HepG2 (cell line): ENCODE results near the gene AGRP. TPM values are rescaled to one million over a fixed set of nuclear protein-coding genes. Genes with fewer than 3 reads are reported as not detected.

Experiments
- GZF1 ChIP-seq: sonication (generic); formaldehyde crosslinking; IDR thresholded peaks from 2 replicates; pipeline ENCODE4 v1.5.1; 2020; ENCODE audit warnings: mild to moderate bottlenecking, missing genetic modification reagents
- HNF1B ChIP-seq: sonication (generic); formaldehyde crosslinking; IDR thresholded peaks from 2 replicates; pipeline ENCODE4 v1.5.1; 2020; ENCODE audit warnings: mild to moderate bottlenecking, moderate library complexity, missing genetic modification reagents
- NR1H2 ChIP-seq: sonication (generic); formaldehyde crosslinking; IDR thresholded peaks from 2 replicates; pipeline ENCODE4 v1.8.1; 2022; ENCODE audit warnings: low read depth, missing genetic modification reagents, borderline replicate concordance
- NR2F1 ChIP-seq, 2 experiments: fragments of 450-650 bp in 1 of 2; formaldehyde crosslinking in 1 of 2; IDR thresholded peaks; 2 replicates each; pipeline versions ENCODE4 v1.5.0 to v1.6.1; 2016 to 2020; ENCODE audit warnings: mild to moderate bottlenecking in 1 of 2, missing compliant biosample characterization in 1 of 2, missing genetic modification reagents in 1 of 2, moderate library complexity in 1 of 2
- PAX8 ChIP-seq: sonication (generic); formaldehyde crosslinking; IDR thresholded peaks from 2 replicates; pipeline ENCODE4 v1.8.0; 2022; ENCODE audit warnings: mild to moderate bottlenecking, missing genetic modification reagents, borderline replicate concordance
- SOX6 ChIP-seq, 2 experiments: fragments of 450-650 bp in 1 of 2; sonication (generic) in 1 of 2; formaldehyde crosslinking in 1 of 2; IDR thresholded peaks; 2 replicates each; pipeline versions ENCODE4 v1.4.0 to v1.6.1; 2017 to 2020; ENCODE audit warnings: antibody characterized with exemption in 1 of 2, mild to moderate bottlenecking in 1 of 2, missing genetic modification reagents in 1 of 2
- STAT5B ChIP-seq: sonication (generic); formaldehyde crosslinking; IDR thresholded peaks from 2 replicates; pipeline ENCODE4 v1.4.0; 2020; ENCODE audit warnings: missing genetic modification reagents
- ZBTB10 ChIP-seq: sonication (generic); formaldehyde crosslinking; IDR thresholded peaks from 2 replicates; pipeline ENCODE4 v1.4.0; 2020; ENCODE audit warnings: missing genetic modification reagents, borderline replicate concordance
- ZBTB37 ChIP-seq: sonication (generic); formaldehyde crosslinking; IDR thresholded peaks from 2 replicates; pipeline ENCODE4 v1.4.0; 2020; ENCODE audit warnings: mild to moderate bottlenecking, missing genetic modification reagents
- ZFP36 ChIP-seq: fragments of 150-350 bp; IDR thresholded peaks from 2 replicates; pipeline ENCODE4 v1.6.1; 2018; ENCODE audit warnings: borderline replicate concordance, low read length, low read depth; ENCODE audit not compliant: partially characterized antibody
- ZNF510 ChIP-seq: sonication (generic); formaldehyde crosslinking; IDR thresholded peaks from 2 replicates; pipeline ENCODE4 v1.4.0; 2020; ENCODE audit warnings: low read depth, mild to moderate bottlenecking, missing genetic modification reagents
- ZNF607 ChIP-seq: sonication (generic); formaldehyde crosslinking; IDR thresholded peaks from 2 replicates; pipeline ENCODE4 v1.5.1; 2020; ENCODE audit warnings: missing genetic modification reagents, mild to moderate bottlenecking, borderline replicate concordance
- ZNF619 ChIP-seq: sonication (generic); formaldehyde crosslinking; IDR thresholded peaks from 2 replicates; pipeline ENCODE4 v1.4.0; 2020; ENCODE audit warnings: mild to moderate bottlenecking, missing genetic modification reagents
- ZNF629 ChIP-seq: sonication (generic); formaldehyde crosslinking; conservative IDR thresholded peaks from 2 replicates; pipeline ENCODE4 v1.5.0; 2020; ENCODE audit warnings: missing genetic modification reagents
- ZNF703 ChIP-seq: sonication (generic); formaldehyde crosslinking; IDR thresholded peaks from 2 replicates; pipeline ENCODE4 v1.5.1; 2020; ENCODE audit warnings: missing genetic modification reagents, mild to moderate bottlenecking, moderate library complexity, borderline replicate concordance
- polyA plus RNA-seq, 8 experiments: library from polyadenylated mRNA; depleted of rRNA in 3 of 8; stranded (reverse) in 7 of 8; unstranded in 1 of 8; fragments of >200 nt; fragmentation: Illumina TruSeq in 4 of 8; extraction: Trizol in 4 of 8; gene quantifications; 2 replicates each; pipeline versions ENCODE4 v1.2.1 to v1.2.3, GENCODE V29; 2011 to 2016; ENCODE audit warnings: low read depth in 4 of 8, missing spikeins in 1 of 8, mixed read lengths in 1 of 8; ENCODE audit not compliant: insufficient read depth in 1 of 8
- total RNA-seq, 5 experiments: library from RNA; depleted of rRNA; stranded (reverse); fragments of >200 nt; fragmentation: Illumina TruSeq; extraction: Trizol; gene quantifications; 2 replicates each; pipeline ENCODE4 v1.2.3, GENCODE V29; 2016; ENCODE audit warnings: low read depth in 1 of 5
- TF ChIP-seq, protein P1 (sequence below): sonication (generic); formaldehyde crosslinking; IDR thresholded peaks from 2 replicates; pipeline ENCODE4 v1.5.0; 2020; ENCODE audit warnings: missing genetic modification reagents
- TF ChIP-seq, protein P2 (sequence below): sonication (generic); formaldehyde crosslinking; IDR thresholded peaks from 2 replicates; pipeline ENCODE4; 2020; ENCODE audit warnings: missing genetic modification reagents, mild to moderate bottlenecking, borderline replicate concordance

Gene AGRP
- total and polyA plus RNA-seq, 2 of the 13 experiments (the other 11 are each of a cell fraction or from before 2014, with no cell fraction given) = not detected

- TF ChIP-seq ZFP36 (no peak), ZNF629 (CRISPR knock-in tag) (no peak), STAT5B (0 out of 2 replicates have a peak, but pooled peaks have one; percentile 24), ZNF619 (CRISPR knock-in tag) (peak; percentile 96), ZNF510 (CRISPR knock-in tag) (peak; percentile 74; the same call in 1 of the 2 replicates), PAX8 (CRISPR knock-in tag) (0 out of 2 replicates have a peak, but pooled peaks have one; percentile 30), NR2F1 (CRISPR knock-in tag; IDR thresholded peaks at IDR 0.05) (no peak), ZNF703 (CRISPR knock-in tag) (peak; percentile 92; the same call in 1 of the 2 replicates), HNF1B (peak; percentile 94), GZF1 (CRISPR knock-in tag) (peak; percentile 4; the same call in 1 of the 2 replicates), ZNF607 (CRISPR knock-in tag) (peak; percentile 86), NR1H2 (peak; percentile 40; the same call in 1 of the 2 replicates), ZBTB37 (no peak), SOX6 (IDR thresholded peaks at IDR 0.05) (no peak), SOX6 (CRISPR knock-in tag; IDR thresholded peaks at IDR 0.05) (peak; percentile 74), ZBTB10 (no peak)
- TF ChIP-seq, protein P1, sequence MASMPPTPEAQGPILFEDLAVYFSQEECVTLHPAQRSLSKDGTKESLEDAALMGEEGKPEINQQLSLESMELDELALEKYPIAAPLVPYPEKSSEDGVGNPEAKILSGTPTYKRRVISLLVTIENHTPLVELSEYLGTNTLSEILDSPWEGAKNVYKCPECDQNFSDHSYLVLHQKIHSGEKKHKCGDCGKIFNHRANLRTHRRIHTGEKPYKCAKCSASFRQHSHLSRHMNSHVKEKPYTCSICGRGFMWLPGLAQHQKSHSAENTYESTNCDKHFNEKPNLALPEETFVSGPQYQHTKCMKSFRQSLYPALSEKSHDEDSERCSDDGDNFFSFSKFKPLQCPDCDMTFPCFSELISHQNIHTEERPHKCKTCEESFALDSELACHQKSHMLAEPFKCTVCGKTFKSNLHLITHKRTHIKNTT = no peak
- TF ChIP-seq, protein P2, sequence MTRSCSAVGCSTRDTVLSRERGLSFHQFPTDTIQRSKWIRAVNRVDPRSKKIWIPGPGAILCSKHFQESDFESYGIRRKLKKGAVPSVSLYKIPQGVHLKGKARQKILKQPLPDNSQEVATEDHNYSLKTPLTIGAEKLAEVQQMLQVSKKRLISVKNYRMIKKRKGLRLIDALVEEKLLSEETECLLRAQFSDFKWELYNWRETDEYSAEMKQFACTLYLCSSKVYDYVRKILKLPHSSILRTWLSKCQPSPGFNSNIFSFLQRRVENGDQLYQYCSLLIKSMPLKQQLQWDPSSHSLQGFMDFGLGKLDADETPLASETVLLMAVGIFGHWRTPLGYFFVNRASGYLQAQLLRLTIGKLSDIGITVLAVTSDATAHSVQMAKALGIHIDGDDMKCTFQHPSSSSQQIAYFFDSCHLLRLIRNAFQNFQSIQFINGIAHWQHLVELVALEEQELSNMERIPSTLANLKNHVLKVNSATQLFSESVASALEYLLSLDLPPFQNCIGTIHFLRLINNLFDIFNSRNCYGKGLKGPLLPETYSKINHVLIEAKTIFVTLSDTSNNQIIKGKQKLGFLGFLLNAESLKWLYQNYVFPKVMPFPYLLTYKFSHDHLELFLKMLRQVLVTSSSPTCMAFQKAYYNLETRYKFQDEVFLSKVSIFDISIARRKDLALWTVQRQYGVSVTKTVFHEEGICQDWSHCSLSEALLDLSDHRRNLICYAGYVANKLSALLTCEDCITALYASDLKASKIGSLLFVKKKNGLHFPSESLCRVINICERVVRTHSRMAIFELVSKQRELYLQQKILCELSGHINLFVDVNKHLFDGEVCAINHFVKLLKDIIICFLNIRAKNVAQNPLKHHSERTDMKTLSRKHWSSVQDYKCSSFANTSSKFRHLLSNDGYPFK (CRISPR knock-in tag) = peak; percentile 93; the same call in 1 of the 2 replicates
Observed at GRCh38 chr16:67480833-67481560, 2.4 kb downstream of the AGRP start, which contains the start of gene ATP6V0D1 (continued).
